DOHH2 (cell line): Measurements from ENCODE around the gene TNPO1.

Experiments used
- H3F3A ChIP-seq: fragments of 200-600 bp; sonication (generic), shearing (Covaris generic); 2 replicates; pipeline ENCODE4 v1.6.0; 2016; ENCODE audit warnings: antibody characterized with exemption, mild to moderate bottlenecking; ENCODE audit not compliant: control insufficient read depth, insufficient read depth
- H3K27ac ChIP-seq: fragments of 200-600 bp; sonication (generic); 2 replicates; pipeline ENCODE4 v1.5.1; 2014; ENCODE audit warnings: low read depth, mild to moderate bottlenecking, low read length, moderate library complexity
- H3K27me3 ChIP-seq: fragments of 200-600 bp; sonication (generic); 2 replicates; pipeline ENCODE4 v1.6.1; 2014; ENCODE audit warnings: mild to moderate bottlenecking, low read length, mixed read lengths; ENCODE audit not compliant: control insufficient read depth
- H3K36me3 ChIP-seq: fragments of 200-600 bp; sonication (generic); 2 replicates; pipeline ENCODE4 v1.6.1; 2014; ENCODE audit warnings: mild to moderate bottlenecking, low read length, moderate library complexity, mixed read lengths; ENCODE audit not compliant: control insufficient read depth
- H3K4me1 ChIP-seq: fragments of 200-600 bp; sonication (generic); 2 replicates; pipeline ENCODE4 v1.6.1; 2014; ENCODE audit warnings: mild to moderate bottlenecking, low read length, mixed read lengths; ENCODE audit not compliant: control insufficient read depth
- H3K4me2 ChIP-seq: fragments of 200-600 bp; sonication (generic); 2 replicates; pipeline ENCODE4 v1.6.0; 2014; ENCODE audit warnings: mild to moderate bottlenecking, low read length, moderate library complexity
- H3K4me3 ChIP-seq: fragments of 200-600 bp; sonication (generic); 2 replicates; pipeline ENCODE4 v1.5.1; 2014; ENCODE audit warnings: mild to moderate bottlenecking, low read length, mixed read lengths
- H3K79me2 ChIP-seq: fragments of 200-600 bp; sonication (generic); 2 replicates; pipeline ENCODE4 v1.6.1; 2014; ENCODE audit warnings: mild to moderate bottlenecking, low read length, mixed read lengths; ENCODE audit not compliant: control insufficient read depth
- H3K9me2 ChIP-seq: fragments of 200-600 bp; sonication (generic); replicated peaks from 2 replicates; pipeline ENCODE4 v1.6.1; 2014; ENCODE audit warnings: mild to moderate bottlenecking, low read length, mixed read lengths; ENCODE audit not compliant: control insufficient read depth
- H3K9me3 ChIP-seq: fragments of 200-600 bp; sonication (generic); 2 replicates; pipeline ENCODE4 v1.6.1; 2014; ENCODE audit warnings: antibody characterized with exemption, low read length, mixed read lengths; ENCODE audit not compliant: control insufficient read depth, insufficient read depth
- H4K20me1 ChIP-seq: fragments of 200-600 bp; sonication (generic); 2 replicates; pipeline ENCODE4 v1.6.0; 2014; ENCODE audit warnings: low read depth, mild to moderate bottlenecking, antibody characterized with exemption, low read length, moderate library complexity; ENCODE audit not compliant: control insufficient read depth, insufficient read depth
- CTCF ChIP-seq: fragments of 200-600 bp; sonication (generic); IDR thresholded peaks from one replicate; pipeline ENCODE4 v1.5.1; 2014; ENCODE audit warnings: antibody characterized with exemption, mild to moderate bottlenecking, low read depth, low read length; ENCODE audit not compliant: poor library complexity, severe bottlenecking
- EZH2phosphoT487 ChIP-seq: fragments of 200-600 bp; sonication (generic); IDR thresholded peaks from 2 replicates; pipeline ENCODE4 v1.6.1; 2017; ENCODE audit warnings: borderline replicate concordance, mild to moderate bottlenecking, antibody characterized with exemption, low read length, moderate library complexity, mixed read lengths

The TNPO1 gene

GRCh38 chr5:72785801-72786200 is 30.7 kb upstream of the TNPO1 start:
- Histone ChIP-seq H3K27ac (no peak overlapping the region), H3F3A (no peaks in the 10 kb centered on the region), H3K4me1 (no peaks in the 10 kb centered on the region), H3K36me3 (no peaks in the 10 kb centered on the region), H3K27me3 (no peaks in the 10 kb centered on the region), H4K20me1 (no peaks in the 10 kb centered on the region), H3K79me2 (no peaks in the 10 kb centered on the region), H3K9me2 (no peaks in the 10 kb centered on the region), H3K9me3 (no peaks in the 10 kb centered on the region), H3K4me2 (no peak overlapping the region), H3K4me3 (no peak overlapping the region)
- TF ChIP-seq CTCF (no peak), EZH2phosphoT487 (no peak)

- Histone ChIP-seq H3K36me3 (no peaks in the 10 kb centered on the region), H3K79me2 (no peaks in the 10 kb centered on the region), H3K4me2 (no peak overlapping the region), H3K27ac (no peak overlapping the region), H3K4me1 (no peaks in the 10 kb centered on the region), H3K27me3 (no peaks in the 10 kb centered on the region), H3F3A (no peaks in the 10 kb centered on the region), H4K20me1 (no peaks in the 10 kb centered on the region), H3K9me2 (no peaks in the 10 kb centered on the region), H3K9me3 (no peaks in the 10 kb centered on the region), H3K4me3 (no peak overlapping the region)
- TF ChIP-seq EZH2phosphoT487, result no peak
- no peak for TF ChIP-seq CTCF
These were observed 29.8 kb upstream of the TNPO1 start for GRCh38 chr5:72786676-72787075.

GRCh38 chr5:72788866-72789505 is 27.5 kb upstream of the TNPO1 start:
- Histone ChIP-seq H3K4me1 (no peaks in the 10 kb centered on the region), H4K20me1 (no peaks in the 10 kb centered on the region), H3K36me3 (no peaks in the 10 kb centered on the region), H3K9me2 (no peaks in the 10 kb centered on the region), H3F3A (no peaks in the 10 kb centered on the region), H3K4me2 (no peak overlapping the region), H3K9me3 (no peaks in the 10 kb centered on the region), H3K79me2 (no peaks in the 10 kb centered on the region), H3K27ac (no peak overlapping the region), H3K27me3 (no peaks in the 10 kb centered on the region), H3K4me3 (no peak overlapping the region)
- TF ChIP-seq CTCF (no peak), EZH2phosphoT487 (no peak)
